Subcutaneous abdominal adipose tissue (tissue), 5 donors: ENCODE measurements around the gene KLHDC8A.

Experiments
- H3K27ac ChIP-seq: one replicate; pipeline ENCODE4 v1.7.0; 2013; ENCODE audit warnings: low read depth, mild to moderate bottlenecking, inconsistent platforms, low read length, moderate library complexity
- H3K27me3 ChIP-seq, 5 donors: one replicate each; pipeline ENCODE4 v1.7.0; 2013; ENCODE audit warnings: low read length in 5 of 5, inconsistent platforms in 1 of 5; ENCODE audit not compliant: control insufficient read depth in 5 of 5, insufficient read depth in 4 of 5
- H3K36me3 ChIP-seq, 5 donors: one replicate each; pipeline ENCODE4 v1.7.0; 2013; ENCODE audit warnings: low read length in 5 of 5; ENCODE audit not compliant: control insufficient read depth in 5 of 5, insufficient read depth in 5 of 5
- H3K4me1 ChIP-seq, 5 donors: one replicate each; pipeline ENCODE4 v1.7.0; 2013; ENCODE audit warnings: low read length in 5 of 5, mild to moderate bottlenecking in 3 of 5, moderate library complexity in 1 of 5; ENCODE audit not compliant: control insufficient read depth in 5 of 5, insufficient read depth in 5 of 5
- H3K4me3 ChIP-seq, 5 donors: one replicate each; pipeline ENCODE4 v1.7.0; 2013; ENCODE audit warnings: low read length in 5 of 5, low read depth in 1 of 5
- H3K9ac ChIP-seq, 5 donors: one replicate each; pipeline ENCODE4 v1.7.0; 2013; ENCODE audit warnings: low read length in 5 of 5, mild to moderate bottlenecking in 4 of 5, moderate library complexity in 3 of 5
- H3K9me3 ChIP-seq, 5 donors: one replicate each; pipeline ENCODE4 v1.7.0; 2013; ENCODE audit warnings: low read length in 5 of 5; ENCODE audit not compliant: control insufficient read depth in 5 of 5
- donor health status: healthy.
- donor health status: healthy.
- donor health status: healthy.
- donor health status: healthy.
- donor health status: healthy.

The KLHDC8A gene

DNA sequence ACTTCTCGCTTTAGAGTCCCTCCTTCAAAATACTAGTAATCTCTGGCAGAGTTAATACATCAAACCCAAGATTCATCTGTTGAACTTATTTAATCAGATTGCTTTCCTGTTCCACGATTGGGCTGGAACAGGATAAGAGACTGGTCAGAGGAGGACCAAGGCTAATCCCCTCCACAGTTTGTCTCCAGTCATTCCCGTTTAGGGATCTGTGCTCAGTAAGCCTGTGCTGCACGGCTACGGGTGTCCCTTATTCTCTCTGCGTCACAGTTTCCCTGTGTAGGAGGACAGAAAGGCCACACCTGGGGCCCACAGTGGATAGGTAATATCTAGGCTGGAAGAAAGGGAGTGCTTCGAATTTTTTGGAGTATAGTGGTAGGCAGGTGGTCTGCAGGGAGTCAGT lies 18.7 kb downstream of the KLHDC8A start:
- peaks cover 0 to under 1% (median 0%) of the 10 kb centered on the region in 5 donors for H3K4me1 ChIP-seq
- no peak overlapping the region for H3K27ac ChIP-seq
- no peaks in the 10 kb centered on the region for H3K36me3 ChIP-seq
- H3K27me3 ChIP-seq, result peaks cover 5 to 15% (median 11%) of the 10 kb centered on the region in 5 donors
- H3K4me3 ChIP-seq, result no peak overlapping the region
- no peaks in the 10 kb centered on the region for H3K9me3 ChIP-seq
- peak overlapping the region in 1 of 5 donors; percentile 28 for H3K9ac ChIP-seq

DNA sequence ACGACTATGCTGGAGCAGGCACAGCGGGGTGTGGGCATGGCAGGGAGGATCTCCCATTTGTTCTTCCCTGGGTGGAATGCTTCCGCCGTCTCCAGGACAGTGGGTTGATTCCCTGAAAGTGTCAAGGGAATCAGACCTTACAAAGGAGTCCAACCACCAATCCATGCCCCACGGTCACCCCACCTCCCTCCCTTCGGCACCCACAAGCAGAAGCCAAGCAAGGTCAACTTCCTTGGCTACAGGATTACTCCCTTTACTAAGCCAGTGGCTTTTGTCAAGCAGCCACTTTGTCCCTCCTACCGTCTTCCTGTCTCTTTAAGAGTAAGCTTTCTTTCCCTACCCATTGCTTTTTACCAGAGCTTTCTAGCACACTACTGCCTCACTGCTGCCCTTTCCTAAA lies 19.2 kb downstream of the KLHDC8A start:
- Histone ChIP-seq H3K9ac (peak overlapping the region in 1 of 5 donors; percentile 28), H3K4me3 (no peak overlapping the region), H3K27ac (no peak overlapping the region), H3K27me3 (peaks cover 0 to 10% (median 6%) of the 10 kb centered on the region in 5 donors), H3K4me1 (no peaks in the 10 kb centered on the region), H3K9me3 (no peaks in the 10 kb centered on the region), H3K36me3 (no peaks in the 10 kb centered on the region)

DNA sequence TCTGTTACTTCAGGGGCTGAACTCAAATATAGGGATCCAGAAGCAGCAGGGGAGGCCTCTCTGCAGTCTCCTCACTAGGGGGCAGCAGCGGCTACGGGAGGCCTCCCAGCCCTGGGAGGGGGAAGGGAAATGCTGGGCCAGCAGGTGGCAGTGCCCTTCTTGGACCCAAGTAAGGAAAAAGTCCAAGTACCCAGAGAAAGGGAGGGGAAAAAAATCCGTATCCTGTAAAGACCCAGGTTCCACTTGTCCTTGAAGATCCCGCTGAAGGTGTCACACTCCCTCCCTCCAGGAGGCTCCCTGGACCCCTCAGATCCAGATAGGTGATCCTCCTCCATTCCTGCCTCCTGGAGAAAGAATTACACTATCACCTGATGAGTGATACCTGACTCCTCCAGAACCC lies 21.0 kb downstream of the KLHDC8A start:
- H3K27ac ChIP-seq, result no peak overlapping the region
- H3K36me3 ChIP-seq, result no peaks in the 10 kb centered on the region
- no peak overlapping the region for H3K4me3 ChIP-seq
- H3K9ac ChIP-seq, result no peak overlapping the region
- H3K27me3 ChIP-seq, result peaks cover 0 to 7% (median 5%) of the 10 kb centered on the region in 5 donors
- H3K4me1 ChIP-seq, result no peaks in the 10 kb centered on the region
- H3K9me3 ChIP-seq, result no peaks in the 10 kb centered on the region

DNA sequence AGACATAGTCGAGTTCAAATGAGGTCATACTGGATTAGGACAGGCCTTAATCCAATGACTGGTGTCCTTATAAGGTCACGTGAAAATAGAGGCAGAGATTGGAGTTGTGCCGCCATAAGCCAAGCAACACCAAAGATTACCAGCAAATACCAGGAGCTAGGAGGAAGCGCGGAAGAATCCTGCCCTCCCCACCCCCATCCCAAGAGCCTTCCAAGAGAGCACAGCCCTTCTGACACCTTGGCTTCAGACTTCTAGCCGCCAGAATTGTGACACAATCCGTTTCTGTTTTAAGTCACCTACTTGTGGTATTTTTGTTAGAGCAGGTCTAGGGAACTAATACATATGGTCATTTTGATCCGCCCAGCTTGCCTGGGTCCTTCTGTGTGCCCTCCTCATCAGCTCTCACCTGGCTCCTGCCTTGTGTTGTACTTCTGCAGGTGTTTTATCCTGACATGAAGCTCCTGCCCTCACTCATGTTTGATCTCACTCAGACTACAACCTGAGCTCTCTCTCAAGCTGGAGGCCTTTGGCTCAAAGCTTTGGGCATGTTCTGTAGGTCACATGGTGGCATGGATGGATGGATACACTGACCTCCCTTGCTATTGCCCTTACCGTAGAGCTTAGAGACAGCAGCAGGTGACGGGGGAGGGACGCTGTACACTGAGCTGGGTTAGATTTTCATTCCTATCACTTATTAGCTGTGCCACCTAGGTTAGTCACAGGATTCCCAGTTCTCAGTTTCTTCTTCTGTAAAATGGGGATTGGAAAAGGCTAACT lies 24.5 kb downstream of the KLHDC8A start:
- Histone ChIP-seq H3K4me1 (peaks cover 0 to 8% (median 5%) of the 10 kb centered on the region in 5 donors), H3K27ac (no peak overlapping the region), H3K9ac (no peak overlapping the region), H3K36me3 (no peaks in the 10 kb centered on the region), H3K9me3 (no peaks in the 10 kb centered on the region), H3K27me3 (peaks cover 0 to 3% (median 0%) of the 10 kb centered on the region in 5 donors), H3K4me3 (no peak overlapping the region)

DNA sequence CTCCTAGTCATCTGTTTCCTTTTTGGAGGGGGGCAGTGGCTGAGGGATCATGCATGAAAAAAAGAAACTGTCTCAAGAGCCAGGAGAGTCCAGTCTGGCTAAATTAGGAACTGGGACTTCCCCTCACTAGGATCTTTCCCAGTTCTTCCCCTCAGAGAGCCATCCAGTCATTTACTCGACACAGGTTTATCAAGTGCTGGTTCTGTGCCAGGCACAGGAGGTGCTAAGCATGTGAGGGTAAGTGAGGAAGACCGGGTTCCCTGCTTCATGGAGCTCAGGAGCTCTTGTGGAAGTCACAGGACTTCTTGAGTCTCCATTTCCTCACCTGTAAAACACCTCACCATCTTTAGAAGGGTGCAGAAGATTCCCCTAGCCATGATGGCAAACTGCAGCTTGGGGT lies 26.6 kb downstream of the KLHDC8A start:
- H3K4me1 ChIP-seq, result peaks cover 0 to 8% (median 5%) of the 10 kb centered on the region in 5 donors
- H3K27me3 ChIP-seq, result peaks cover 0 to 4% (median 3%) of the 10 kb centered on the region in 5 donors
- H3K9me3 ChIP-seq, result no peaks in the 10 kb centered on the region
- no peak overlapping the region for H3K27ac ChIP-seq
- H3K36me3 ChIP-seq, result no peaks in the 10 kb centered on the region
- H3K9ac ChIP-seq, result no peak overlapping the region
- no peak overlapping the region for H3K4me3 ChIP-seq

DNA sequence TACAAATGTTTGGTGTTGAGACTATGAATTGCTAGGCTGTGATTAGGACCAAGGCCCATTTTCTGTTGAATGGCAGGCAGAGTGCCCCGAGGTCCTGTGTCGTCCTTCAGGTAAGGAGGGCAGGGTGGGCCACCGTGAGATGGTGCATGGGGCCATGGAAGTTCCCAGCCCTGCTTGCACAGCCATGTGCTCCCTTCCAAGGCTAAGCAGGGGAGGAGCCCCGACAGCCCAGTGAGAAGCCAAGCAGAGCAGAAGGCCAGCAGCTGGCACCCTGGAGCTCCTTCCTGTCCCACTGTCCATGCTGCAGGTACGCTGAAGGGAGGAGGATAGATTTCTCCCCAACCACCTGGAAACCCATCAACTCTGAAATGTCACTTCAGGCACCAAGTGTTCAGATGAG lies 27.0 kb downstream of the KLHDC8A start:
- H3K9me3 ChIP-seq, result no peaks in the 10 kb centered on the region
- H3K4me3 ChIP-seq, result no peak overlapping the region
- peaks cover 0 to 11% (median 5%) of the 10 kb centered on the region in 5 donors for H3K4me1 ChIP-seq
- peaks cover 0 to 4% (median 3%) of the 10 kb centered on the region in 5 donors for H3K27me3 ChIP-seq
- no peaks in the 10 kb centered on the region for H3K36me3 ChIP-seq
- no peak overlapping the region for H3K27ac ChIP-seq
- H3K9ac ChIP-seq, result no peak overlapping the region

DNA sequence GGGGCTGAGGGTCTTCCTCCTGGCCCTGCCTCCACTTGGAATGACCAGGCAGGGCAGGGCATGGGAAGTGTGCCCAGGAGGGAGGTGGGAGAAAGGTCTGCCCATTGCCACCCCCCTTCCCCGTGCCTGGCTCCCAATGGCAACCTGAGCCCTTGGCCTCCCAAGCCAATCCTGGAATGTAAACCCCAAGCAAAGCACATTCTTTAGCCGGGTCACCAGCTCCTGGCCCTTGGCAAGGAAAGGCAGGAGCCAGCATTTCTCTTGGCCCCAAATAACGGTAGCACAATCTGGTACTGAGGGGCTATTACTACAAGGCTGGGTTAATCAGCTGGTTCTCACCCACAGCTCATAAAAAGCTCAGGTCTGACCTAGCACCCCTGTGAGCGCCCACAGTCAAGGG lies 28.2 kb downstream of the KLHDC8A start:
- no peak overlapping the region for H3K4me3 ChIP-seq
- H3K4me1 ChIP-seq, result peaks cover 0 to 12% (median 5%) of the 10 kb centered on the region in 5 donors
- no peak overlapping the region for H3K27ac ChIP-seq
- H3K36me3 ChIP-seq, result no peaks in the 10 kb centered on the region
- H3K27me3 ChIP-seq, result peaks cover 0 to 4% (median 3%) of the 10 kb centered on the region in 5 donors
- no peak overlapping the region for H3K9ac ChIP-seq
- no peaks in the 10 kb centered on the region for H3K9me3 ChIP-seq

DNA sequence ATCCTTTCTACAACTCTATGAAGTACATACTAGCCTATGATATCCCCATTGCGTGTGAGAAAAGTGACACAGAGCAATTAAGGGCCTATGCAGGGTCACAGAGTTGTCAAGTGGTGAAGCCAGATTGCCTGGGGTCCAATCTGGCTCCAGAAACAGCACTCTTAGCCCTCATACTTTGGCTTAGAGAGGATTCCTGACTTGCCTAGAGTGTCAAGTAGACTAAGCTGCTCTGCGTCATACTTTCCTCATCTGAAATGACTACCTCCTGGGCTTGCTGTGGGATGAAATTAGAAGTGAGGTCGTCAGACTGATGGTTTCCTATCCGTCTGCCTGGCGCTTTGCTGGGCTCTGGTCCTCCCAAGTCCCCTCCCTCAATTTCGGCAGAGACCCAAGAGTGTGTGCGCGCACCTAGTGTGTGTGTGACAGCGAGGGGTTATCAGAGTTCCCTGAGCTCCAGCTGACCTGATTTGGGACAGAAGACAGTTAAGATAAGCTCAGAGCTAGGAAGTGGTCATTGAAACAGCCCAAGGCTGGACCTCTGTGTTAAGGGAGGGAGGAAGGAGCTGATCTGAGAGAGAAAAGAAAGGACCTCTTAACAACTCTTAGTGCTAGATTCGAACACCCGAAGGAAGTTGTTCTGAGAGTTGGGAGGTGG lies 29.8 kb downstream of the KLHDC8A start:
- H3K4me1 ChIP-seq, result peaks cover 1 to 15% (median 8%) of the 10 kb centered on the region in 5 donors
- H3K27ac ChIP-seq, result no peak overlapping the region
- no peak overlapping the region for H3K4me3 ChIP-seq
- peaks cover 0 to 4% (median 3%) of the 10 kb centered on the region in 5 donors for H3K27me3 ChIP-seq
- no peaks in the 10 kb centered on the region for H3K36me3 ChIP-seq
- H3K9me3 ChIP-seq, result no peaks in the 10 kb centered on the region
- no peak overlapping the region for H3K9ac ChIP-seq

DNA sequence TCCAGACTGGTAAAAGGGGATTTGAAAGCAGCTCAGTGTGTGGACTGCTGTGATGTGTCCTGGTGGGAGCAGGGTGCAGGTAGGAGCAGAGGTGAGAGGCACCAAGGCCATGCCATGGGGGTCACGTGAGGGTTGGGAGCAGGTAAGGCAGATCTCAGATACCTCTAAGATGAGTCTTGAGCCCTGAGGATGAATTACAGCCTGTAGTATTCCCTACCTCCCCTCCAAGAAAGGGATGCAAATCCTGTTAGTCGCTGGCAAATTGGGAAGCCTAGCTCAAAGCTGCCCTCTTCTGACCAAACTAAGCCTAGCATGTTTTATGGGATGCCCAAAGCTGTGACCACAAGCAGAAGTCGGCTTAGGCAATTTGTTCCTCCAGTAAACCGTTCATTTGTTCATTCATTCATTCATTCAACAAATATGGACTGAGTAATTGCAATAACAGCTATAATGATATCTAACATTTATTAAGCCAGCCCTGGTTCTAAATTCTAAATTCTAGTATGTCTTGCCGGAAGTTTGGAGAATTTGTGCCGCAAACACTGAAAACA lies 31.3 kb downstream of the KLHDC8A start:
- no peak overlapping the region for H3K9ac ChIP-seq
- H3K27ac ChIP-seq, result no peak overlapping the region
- H3K27me3 ChIP-seq, result peaks cover 0 to 4% (median 3%) of the 10 kb centered on the region in 5 donors
- H3K36me3 ChIP-seq, result no peaks in the 10 kb centered on the region
- H3K4me3 ChIP-seq, result no peak overlapping the region
- H3K4me1 ChIP-seq, result peaks cover 3 to 30% (median 17%) of the 10 kb centered on the region in 5 donors
- no peaks in the 10 kb centered on the region for H3K9me3 ChIP-seq

DNA sequence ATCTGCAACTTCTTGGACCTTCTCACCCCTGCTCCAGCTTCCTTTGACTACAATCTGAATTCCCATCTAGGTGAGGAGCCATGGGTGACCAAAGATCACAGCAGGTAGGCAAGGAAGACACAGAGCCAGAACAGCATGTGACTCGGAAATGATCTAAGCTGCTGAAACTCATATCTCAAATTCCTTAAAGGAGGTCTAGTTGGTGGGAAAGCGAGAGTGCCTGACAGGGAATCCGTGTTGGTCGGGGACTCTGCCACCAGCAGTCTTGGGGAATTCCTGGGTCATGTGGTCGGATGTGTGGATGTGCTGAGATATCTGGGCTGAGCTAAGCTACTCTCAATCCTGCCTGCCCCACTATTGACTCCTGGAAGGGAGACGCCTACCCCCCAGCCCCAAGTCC lies 31.9 kb downstream of the KLHDC8A start:
- Histone ChIP-seq H3K4me3 (no peak overlapping the region), H3K27me3 (peaks cover 0 to 4% (median 3%) of the 10 kb centered on the region in 5 donors), H3K27ac (no peak overlapping the region), H3K4me1 (peaks cover 3 to 33% (median 21%) of the 10 kb centered on the region in 5 donors), H3K9me3 (no peaks in the 10 kb centered on the region), H3K36me3 (no peaks in the 10 kb centered on the region), H3K9ac (no peak overlapping the region)
